Prostate gland (tissue), 2 donors: ENCODE data around the gene PLEKHH2.

Experiments used
- POLR2A ChIP-seq: fragments of 450-650 bp; IDR thresholded peaks from one replicate; pipeline ENCODE4 v1.6.1; 2016; ENCODE audit warnings: antibody characterized with exemption, mild to moderate bottlenecking
- POLR2AphosphoS5 ChIP-seq: sonication (generic); formaldehyde crosslinking; IDR thresholded peaks from one replicate; pipeline ENCODE4 v1.6.1; 2017; ENCODE audit warnings: antibody characterized with exemption
- TF ChIP-seq, protein P1 (sequence below), 4 experiments: fragments of 200-600 bp in 2 of 4; fragments of 450-650 bp in 2 of 4; sonication (generic) in 2 of 4; IDR thresholded peaks; 1 replicate in 3 of 4; 2 replicates in 1 of 4; pipeline ENCODE4 v1.5.1; 2016 to 2019; ENCODE audit warnings: antibody characterized with exemption in 4 of 4, mild to moderate bottlenecking in 2 of 4, moderate library complexity in 2 of 4

DNA sequence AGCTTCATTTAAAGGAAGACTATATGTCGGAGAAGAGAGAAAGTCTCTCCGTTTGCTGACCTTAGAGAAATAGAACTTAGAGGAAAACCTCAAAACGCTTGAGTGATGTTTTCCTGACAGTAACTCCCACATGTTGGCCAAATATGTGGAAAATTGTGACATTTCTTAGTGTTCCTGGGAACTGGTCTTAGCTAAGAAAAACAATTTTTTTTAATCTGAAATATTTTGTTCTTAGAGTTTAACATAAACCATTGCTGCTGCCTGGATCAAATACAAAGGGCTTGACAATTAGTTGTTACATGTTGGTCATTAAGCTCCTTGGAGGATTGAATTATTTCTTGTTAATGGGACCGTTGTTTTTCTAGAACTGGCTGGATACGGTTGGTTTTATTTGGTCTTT is 153.1 kb downstream of the PLEKHH2 start:
- TF ChIP-seq, protein P1, sequence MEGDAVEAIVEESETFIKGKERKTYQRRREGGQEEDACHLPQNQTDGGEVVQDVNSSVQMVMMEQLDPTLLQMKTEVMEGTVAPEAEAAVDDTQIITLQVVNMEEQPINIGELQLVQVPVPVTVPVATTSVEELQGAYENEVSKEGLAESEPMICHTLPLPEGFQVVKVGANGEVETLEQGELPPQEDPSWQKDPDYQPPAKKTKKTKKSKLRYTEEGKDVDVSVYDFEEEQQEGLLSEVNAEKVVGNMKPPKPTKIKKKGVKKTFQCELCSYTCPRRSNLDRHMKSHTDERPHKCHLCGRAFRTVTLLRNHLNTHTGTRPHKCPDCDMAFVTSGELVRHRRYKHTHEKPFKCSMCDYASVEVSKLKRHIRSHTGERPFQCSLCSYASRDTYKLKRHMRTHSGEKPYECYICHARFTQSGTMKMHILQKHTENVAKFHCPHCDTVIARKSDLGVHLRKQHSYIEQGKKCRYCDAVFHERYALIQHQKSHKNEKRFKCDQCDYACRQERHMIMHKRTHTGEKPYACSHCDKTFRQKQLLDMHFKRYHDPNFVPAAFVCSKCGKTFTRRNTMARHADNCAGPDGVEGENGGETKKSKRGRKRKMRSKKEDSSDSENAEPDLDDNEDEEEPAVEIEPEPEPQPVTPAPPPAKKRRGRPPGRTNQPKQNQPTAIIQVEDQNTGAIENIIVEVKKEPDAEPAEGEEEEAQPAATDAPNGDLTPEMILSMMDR (IDR thresholded peaks at IDR 0.05), result no peak
- TF ChIP-seq POLR2AphosphoS5 (no peak), POLR2A (no peak)
